HG03280 (cell line): Measurements from ENCODE around the gene MIOX.
A peak's percentile ranks its signal among the peaks of the same experiment; 100 is the strongest.
"Not testable (repeated sequence)": the region's sequence is repeated elsewhere in the genome, so short reads cannot be mapped to it uniquely, and the experiment has no call there.

Experiments
- ATAC-seq: cut with Tn5 transposase; IDR thresholded peaks from one replicate; pipeline ENCODE4 v1.9.1; 2021; ENCODE audit warnings: mild to moderate bottlenecking, moderate library complexity; ENCODE audit not compliant: unreplicated experiment

Gene MIOX

GRCh38 chr22:50528682-50529415 is 42.2 kb downstream of the MIOX start:
- no peak for ATAC-seq

GRCh38 chr22:50529416-50529896 is 42.8 kb downstream of the MIOX start:
- no peak for ATAC-seq

- peak; percentile 20 for ATAC-seq
These were observed 43.4 kb downstream of the MIOX start, which contains the start of gene TYMP for GRCh38 chr22:50529897-50530579. TSS of gene TYMP (minus strand) at chr22:50530012. CDS start at chr22:50529709, 303 bp downstream.

GRCh38 chr22:50530580-50530876 is 43.9 kb downstream of the MIOX start:
- ATAC-seq: no peak

GRCh38 chr22:50530877-50531545 is 44.4 kb downstream of the MIOX start:
- peak; percentile 17 for ATAC-seq

GRCh38 chr22:50531546-50531961 is 44.9 kb downstream of the MIOX start:
- ATAC-seq: no peak

GRCh38 chr22:50531962-50532674 is 45.5 kb downstream of the MIOX start:
- no peak for ATAC-seq

- ATAC-seq: no peak
These were observed 46.5 kb downstream of the MIOX start for GRCh38 chr22:50532824-50533796.

GRCh38 chr22:50533856-50534711 is 47.4 kb downstream of the MIOX start:
- ATAC-seq: not testable (repeated sequence)

- ATAC-seq: no peak
These were observed 48.5 kb downstream of the MIOX start for GRCh38 chr22:50535113-50535512.

- ATAC-seq: no peak
These were observed 49.6 kb downstream of the MIOX start for GRCh38 chr22:50536226-50536625.

- no peak for ATAC-seq
These were observed 51.1 kb downstream of the MIOX start for GRCh38 chr22:50537765-50538164.
